ENCODE measurements around the gene ELMOD3.
A peak's percentile ranks its signal among the peaks of the same experiment; 100 is the strongest.
"Not testable (repeated sequence)": the region's sequence is repeated elsewhere in the genome, so short reads cannot be mapped to it uniquely, and the experiment has no call there.

Gene ELMOD3

GRCh38 chr2:85423525-85423924, 69.0 kb downstream of the ELMOD3 start:
- no peak for DNase-seq (ENCODE audit: low read depth, low spot score)

- no peak for DNase-seq (ENCODE audit: low read depth, low spot score)
These were observed 71.0 kb downstream of the ELMOD3 start for GRCh38 chr2:85425588-85425987.

GRCh38 chr2:85427300-85427835, 72.8 kb downstream of the ELMOD3 start:
- no peak for DNase-seq (ENCODE audit: low read depth, low spot score)

GRCh38 chr2:85428343-85428881, 73.8 kb downstream of the ELMOD3 start:
- DNase-seq (ENCODE audit: low read depth, low spot score): no peak

GRCh38 chr2:85429213-85429923, 74.8 kb downstream of the ELMOD3 start:
- DNase-seq (ENCODE audit: low read depth, low spot score): peak; percentile 59

- no peak for DNase-seq (ENCODE audit: low read depth, low spot score)
These were observed 75.3 kb downstream of the ELMOD3 start for GRCh38 chr2:85429924-85430289.

GRCh38 chr2:85430752-85431569, 76.4 kb downstream of the ELMOD3 start:
- peak; percentile 70 for DNase-seq (ENCODE audit: low read depth, low spot score)

GRCh38 chr2:85431570-85432205, 77.1 kb downstream of the ELMOD3 start:
- no peak for DNase-seq (ENCODE audit: low read depth, low spot score)

- peak; percentile 77 for DNase-seq (ENCODE audit: low read depth, low spot score)
These were observed 79.0 kb downstream of the ELMOD3 start for GRCh38 chr2:85433511-85434089.

GRCh38 chr2:85434696-85435095, 80.1 kb downstream of the ELMOD3 start:
- no peak for DNase-seq (ENCODE audit: low read depth, low spot score)

GRCh38 chr2:85435220-85435958, 80.8 kb downstream of the ELMOD3 start:
- DNase-seq (ENCODE audit: low read depth, low spot score): no peak

- DNase-seq (ENCODE audit: low read depth, low spot score): no peak
These were observed 81.6 kb downstream of the ELMOD3 start for GRCh38 chr2:85435981-85436835.

GRCh38 chr2:85436836-85437487, 82.4 kb downstream of the ELMOD3 start:
- no peak for DNase-seq (ENCODE audit: low read depth, low spot score)

- DNase-seq (ENCODE audit: low read depth, low spot score): peak; percentile 78
These were observed 83.1 kb downstream of the ELMOD3 start for GRCh38 chr2:85437488-85438200.

- DNase-seq (ENCODE audit: low read depth, low spot score): peak; percentile 77
These were observed 83.8 kb downstream of the ELMOD3 start for GRCh38 chr2:85438201-85439024.

GRCh38 chr2:85439025-85439472, 84.5 kb downstream of the ELMOD3 start:
- no peak for DNase-seq (ENCODE audit: low read depth, low spot score)

GRCh38 chr2:85439569-85439968, 85.0 kb downstream of the ELMOD3 start:
- DNase-seq (ENCODE audit: low read depth, low spot score): not testable (repeated sequence)

GRCh38 chr2:85439986-85440385, 85.4 kb downstream of the ELMOD3 start:
- no peak for DNase-seq (ENCODE audit: low read depth, low spot score)

All from ELF-1 (cell line).